Mammary epithelial cell (primary cell): ENCODE measurements around the gene TSSC4.

Experiments used
- EZH2 ChIP-seq: IDR thresholded peaks from 2 replicates; pipeline ENCODE4 v1.6.1; 2012; ENCODE audit warnings: low read length, inconsistent platforms, borderline replicate concordance
- TF ChIP-seq, protein P1 (sequence below), 2 donors: IDR thresholded peaks in 1 of 2; conservative IDR thresholded peaks in 1 of 2; 2 replicates each; pipeline ENCODE4 v1.5.1; 2011 to 2012; ENCODE audit warnings: inconsistent platforms in 2 of 2, low read length in 2 of 2, mild to moderate bottlenecking in 2 of 2, control low read depth in 1 of 2, low read depth in 1 of 2; ENCODE audit not compliant: insufficient read depth in 1 of 2; ENCODE audit errors: extremely low read depth in 1 of 2

GRCh38 chr11:2402890-2403645 is 2.5 kb downstream of the TSSC4 start:
- TF ChIP-seq, protein P1, sequence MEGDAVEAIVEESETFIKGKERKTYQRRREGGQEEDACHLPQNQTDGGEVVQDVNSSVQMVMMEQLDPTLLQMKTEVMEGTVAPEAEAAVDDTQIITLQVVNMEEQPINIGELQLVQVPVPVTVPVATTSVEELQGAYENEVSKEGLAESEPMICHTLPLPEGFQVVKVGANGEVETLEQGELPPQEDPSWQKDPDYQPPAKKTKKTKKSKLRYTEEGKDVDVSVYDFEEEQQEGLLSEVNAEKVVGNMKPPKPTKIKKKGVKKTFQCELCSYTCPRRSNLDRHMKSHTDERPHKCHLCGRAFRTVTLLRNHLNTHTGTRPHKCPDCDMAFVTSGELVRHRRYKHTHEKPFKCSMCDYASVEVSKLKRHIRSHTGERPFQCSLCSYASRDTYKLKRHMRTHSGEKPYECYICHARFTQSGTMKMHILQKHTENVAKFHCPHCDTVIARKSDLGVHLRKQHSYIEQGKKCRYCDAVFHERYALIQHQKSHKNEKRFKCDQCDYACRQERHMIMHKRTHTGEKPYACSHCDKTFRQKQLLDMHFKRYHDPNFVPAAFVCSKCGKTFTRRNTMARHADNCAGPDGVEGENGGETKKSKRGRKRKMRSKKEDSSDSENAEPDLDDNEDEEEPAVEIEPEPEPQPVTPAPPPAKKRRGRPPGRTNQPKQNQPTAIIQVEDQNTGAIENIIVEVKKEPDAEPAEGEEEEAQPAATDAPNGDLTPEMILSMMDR (conservative IDR thresholded peaks at IDR 0.05 in 1 of 2, IDR thresholded peaks at IDR 0.05 in 1 of 2; ENCODE audit: extremely low read depth in 1 of 2, insufficient read depth in 1 of 2, low read depth in 1 of 2, low read length in 2 of 2) = no peak
- no peak for TF ChIP-seq EZH2
